AG04450 (cell line): ENCODE measurements around the gene KRTAP10-11. TPM values are rescaled to one million over a fixed set of nuclear protein-coding genes. Genes with fewer than 3 reads are reported as not detected.

Source experiments
- CTCF ChIA-PET: fragments of 300-600, 350-600 bp; formaldehyde crosslinking; extraction: SDS; loops from one replicate; lab custom pipeline; 2022; ENCODE audit warnings: antibody characterized with exemption, inconsistent platforms; lab: Charles Lee
- POLR2A ChIA-PET: fragments of 350-600 bp; formaldehyde crosslinking; extraction: SDS; loops from one replicate; lab custom pipeline; 2021; ENCODE audit warnings: antibody characterized with exemption, inconsistent platforms; lab: Yijun Ruan, JAX
- DNase-seq: peaks from one replicate; pipeline ENCODE4 v3.0.0-alpha.2; 2011; ENCODE audit warnings: low read depth, low spot score
- H3K27ac ChIP-seq: one replicate; pipeline ENCODE4 v1.5.1; 2012; ENCODE audit warnings: low read depth, low read length, control low read depth
- H3K27me3 ChIP-seq: one replicate; pipeline ENCODE4 v1.6.0; 2012; ENCODE audit warnings: low read length; ENCODE audit not compliant: control insufficient read depth, insufficient read depth
- H3K4me3 ChIP-seq: 2 replicates; pipeline ENCODE4 v1.5.1; 2011; ENCODE audit warnings: mild to moderate bottlenecking, low read depth, low read length, control low read depth
- H3K9me3 ChIP-seq: 2 replicates; pipeline ENCODE4 v1.5.1; 2012; ENCODE audit warnings: low read length; ENCODE audit not compliant: control insufficient read depth, insufficient read depth
- polyA plus RNA-seq: library from polyadenylated mRNA; depleted of rRNA; stranded (reverse); fragments of >200 nt; gene quantifications from 2 replicates; pipeline ENCODE4 v1.2.3, GENCODE V29; 2011
- TF ChIP-seq, protein P1 (sequence below): IDR thresholded peaks from 2 replicates; pipeline ENCODE4 v1.5.1; 2011; ENCODE audit warnings: low read depth, low read length, control low read depth, inconsistent platforms

Gene KRTAP10-11
- polyA plus RNA-seq, 1 experiment = not detected

DNA sequence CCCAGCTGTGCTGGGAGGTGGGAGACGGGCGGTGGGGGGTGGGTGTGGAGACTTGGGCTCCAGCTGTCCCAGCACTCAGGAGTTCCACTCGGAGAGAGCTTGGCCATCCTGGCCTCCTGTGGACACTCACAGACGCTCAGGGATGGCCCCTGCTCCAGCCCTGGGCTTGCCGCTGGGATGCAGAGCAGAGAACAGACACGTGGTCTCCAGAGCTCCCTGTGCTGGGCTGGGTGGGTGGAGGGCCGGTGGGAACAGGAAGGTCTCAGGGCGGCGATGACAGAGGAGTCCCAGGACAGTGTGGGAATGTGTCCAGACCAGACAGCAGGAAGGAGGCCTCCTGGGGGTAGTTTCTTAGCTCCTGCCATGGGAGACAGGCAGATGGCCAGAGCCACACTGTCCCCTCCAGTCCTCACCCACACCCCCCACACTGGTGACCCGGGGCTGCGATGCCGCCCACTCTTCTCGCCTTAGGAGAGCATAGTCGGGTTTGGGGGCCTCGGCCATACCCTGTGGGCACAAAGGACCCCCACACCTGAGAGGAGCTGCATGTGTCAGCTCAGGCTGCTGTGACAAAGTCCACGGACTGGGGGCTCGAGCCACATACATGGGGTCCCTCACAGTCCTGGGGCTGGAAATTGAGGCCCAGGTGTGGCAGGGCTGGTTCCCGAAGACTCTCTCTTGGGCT, 17.4 kb upstream of the KRTAP10-11 start:
- TF ChIP-seq, protein P1, sequence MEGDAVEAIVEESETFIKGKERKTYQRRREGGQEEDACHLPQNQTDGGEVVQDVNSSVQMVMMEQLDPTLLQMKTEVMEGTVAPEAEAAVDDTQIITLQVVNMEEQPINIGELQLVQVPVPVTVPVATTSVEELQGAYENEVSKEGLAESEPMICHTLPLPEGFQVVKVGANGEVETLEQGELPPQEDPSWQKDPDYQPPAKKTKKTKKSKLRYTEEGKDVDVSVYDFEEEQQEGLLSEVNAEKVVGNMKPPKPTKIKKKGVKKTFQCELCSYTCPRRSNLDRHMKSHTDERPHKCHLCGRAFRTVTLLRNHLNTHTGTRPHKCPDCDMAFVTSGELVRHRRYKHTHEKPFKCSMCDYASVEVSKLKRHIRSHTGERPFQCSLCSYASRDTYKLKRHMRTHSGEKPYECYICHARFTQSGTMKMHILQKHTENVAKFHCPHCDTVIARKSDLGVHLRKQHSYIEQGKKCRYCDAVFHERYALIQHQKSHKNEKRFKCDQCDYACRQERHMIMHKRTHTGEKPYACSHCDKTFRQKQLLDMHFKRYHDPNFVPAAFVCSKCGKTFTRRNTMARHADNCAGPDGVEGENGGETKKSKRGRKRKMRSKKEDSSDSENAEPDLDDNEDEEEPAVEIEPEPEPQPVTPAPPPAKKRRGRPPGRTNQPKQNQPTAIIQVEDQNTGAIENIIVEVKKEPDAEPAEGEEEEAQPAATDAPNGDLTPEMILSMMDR = no peak
- POLR2A ChIA-PET = no interaction called here
- H3K9me3 ChIP-seq = peaks cover 46% of the 10 kb centered on the region
- H3K27ac ChIP-seq = no peak overlapping the region
- CTCF ChIA-PET = interaction anchor here (0.7 kb wide), 1 partner anchor 358 kb away, joined by 3 read pairs; no protein-coding TSS in a partner anchor
- DNase-seq = no peak
- no peak overlapping the region for H3K4me3 ChIP-seq
- peaks cover 2% of the 10 kb centered on the region for H3K27me3 ChIP-seq

DNA sequence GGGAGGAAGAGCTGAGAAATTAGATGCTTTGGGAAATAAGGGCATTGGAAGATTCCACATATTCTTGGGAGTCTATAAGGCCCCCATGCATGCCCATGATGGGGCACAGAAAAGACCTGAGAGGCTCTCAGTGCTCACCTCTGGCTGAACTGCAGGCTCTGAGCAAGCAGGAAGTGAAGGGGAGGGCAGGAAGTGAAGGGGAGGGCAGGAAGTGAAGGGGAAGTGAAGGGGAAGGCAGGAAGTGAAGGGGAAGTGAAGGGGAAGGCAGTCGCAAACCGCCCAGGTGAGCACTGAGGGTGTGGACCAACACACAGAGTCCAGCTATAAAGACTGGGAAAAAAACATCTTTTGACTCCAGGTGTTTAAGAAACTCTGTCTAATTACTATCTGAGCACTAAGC, 15.8 kb upstream of the KRTAP10-11 start:
- Histone ChIP-seq H3K27ac (no peak overlapping the region), H3K4me3 (no peak overlapping the region), H3K9me3 (peaks cover 42% of the 10 kb centered on the region), H3K27me3 (peaks cover 2% of the 10 kb centered on the region)
- TF ChIP-seq, protein P1 = no peak
- POLR2A ChIA-PET = no interaction called here
- CTCF ChIA-PET = no interaction called here
- DNase-seq = no peak

DNA sequence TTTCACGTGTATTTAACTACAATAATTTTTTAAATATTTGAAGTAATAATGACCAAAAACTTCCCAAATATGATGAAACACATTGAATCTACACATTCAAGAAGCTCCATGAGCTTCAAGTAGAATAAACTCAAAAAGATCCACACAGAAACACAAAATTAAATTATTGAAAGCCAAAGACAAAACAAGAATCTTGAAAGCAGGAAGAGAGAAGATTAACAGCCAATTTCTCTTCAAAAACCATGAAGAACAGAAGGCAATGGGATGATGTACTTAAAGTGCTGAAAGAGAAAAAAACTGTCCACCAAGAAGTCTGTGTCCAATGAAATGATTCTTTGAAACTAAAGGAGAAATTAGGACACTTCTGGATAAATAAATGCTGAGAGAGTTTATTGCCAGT, 14.1 kb upstream of the KRTAP10-11 start:
- TF ChIP-seq, protein P1 = no peak
- ChIA-PET POLR2A (no interaction called here), CTCF (no interaction called here)
- no peak overlapping the region for H3K27ac ChIP-seq
- H3K27me3 ChIP-seq = peaks cover 2% of the 10 kb centered on the region
- no peak for DNase-seq
- H3K9me3 ChIP-seq = peaks cover 28% of the 10 kb centered on the region; the same call in 1 of the 2 replicates
- H3K4me3 ChIP-seq = no peak overlapping the region

DNA sequence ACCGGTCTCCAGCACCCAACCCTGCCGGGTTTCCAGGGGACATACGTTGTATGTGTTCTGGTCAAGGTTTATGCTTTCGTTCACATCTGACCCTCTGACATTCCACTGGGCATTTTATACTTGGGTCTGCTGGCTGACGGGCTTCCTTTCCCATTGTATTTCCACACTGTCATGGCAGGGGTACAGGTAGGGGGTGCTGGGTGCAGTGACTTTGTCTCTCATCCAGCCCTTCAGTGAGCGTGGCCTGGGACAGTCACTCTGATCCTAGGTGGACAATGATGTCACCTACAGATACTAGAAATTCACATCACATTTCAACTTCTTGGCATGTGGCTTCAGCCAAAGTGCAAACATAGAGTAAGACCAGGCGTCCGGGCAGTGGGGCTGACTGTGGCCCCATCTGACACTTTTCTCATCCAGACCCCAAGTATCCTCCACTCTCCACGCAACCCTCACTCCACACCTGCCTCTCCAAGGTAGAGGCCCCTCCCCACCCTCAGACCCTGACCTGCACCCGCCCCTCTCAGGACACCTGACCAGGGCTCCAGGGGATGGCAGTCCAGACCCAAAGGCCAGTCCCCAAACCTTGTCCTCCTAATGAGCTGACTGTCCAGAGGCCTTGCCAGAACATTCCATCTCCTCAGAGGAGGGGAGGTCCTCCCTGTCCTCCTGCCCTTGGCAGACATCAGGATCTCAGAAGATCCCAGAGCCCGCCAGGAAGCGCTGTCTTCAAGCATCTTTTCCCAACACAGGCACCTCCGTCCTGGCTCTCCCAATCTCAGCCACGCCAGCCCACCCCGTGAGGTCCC, 9.8 kb upstream of the KRTAP10-11 start:
- TF ChIP-seq, protein P1 = no peak
- H3K27me3 ChIP-seq = peaks cover 2% of the 10 kb centered on the region
- H3K9me3 ChIP-seq = peaks cover 9% of the 10 kb centered on the region; the same call in 1 of the 2 replicates
- POLR2A ChIA-PET = no interaction called here
- DNase-seq = no peak
- H3K4me3 ChIP-seq = no peak overlapping the region
- CTCF ChIA-PET = no interaction called here
- no peak overlapping the region for H3K27ac ChIP-seq
